Stimulated activated CD8-positive, alpha-beta memory T cell treated with anti-CD3 and anti-CD28 coated beads, Interleukin-2, amount 100 ng/mL, for 1 hour (primary cell): ENCODE data around the gene ACSBG1.

Experiments
- DNase-seq, 2 donors: peaks; one replicate each; pipeline ENCODE4 v3.0.0-alpha.2; 2020; ENCODE audit warnings: low read depth in 2 of 2

The ACSBG1 gene

GRCh38 chr15:78220713-78221112 lies 13.7 kb downstream of the ACSBG1 start:
- DNase-seq = no peak

DNA sequence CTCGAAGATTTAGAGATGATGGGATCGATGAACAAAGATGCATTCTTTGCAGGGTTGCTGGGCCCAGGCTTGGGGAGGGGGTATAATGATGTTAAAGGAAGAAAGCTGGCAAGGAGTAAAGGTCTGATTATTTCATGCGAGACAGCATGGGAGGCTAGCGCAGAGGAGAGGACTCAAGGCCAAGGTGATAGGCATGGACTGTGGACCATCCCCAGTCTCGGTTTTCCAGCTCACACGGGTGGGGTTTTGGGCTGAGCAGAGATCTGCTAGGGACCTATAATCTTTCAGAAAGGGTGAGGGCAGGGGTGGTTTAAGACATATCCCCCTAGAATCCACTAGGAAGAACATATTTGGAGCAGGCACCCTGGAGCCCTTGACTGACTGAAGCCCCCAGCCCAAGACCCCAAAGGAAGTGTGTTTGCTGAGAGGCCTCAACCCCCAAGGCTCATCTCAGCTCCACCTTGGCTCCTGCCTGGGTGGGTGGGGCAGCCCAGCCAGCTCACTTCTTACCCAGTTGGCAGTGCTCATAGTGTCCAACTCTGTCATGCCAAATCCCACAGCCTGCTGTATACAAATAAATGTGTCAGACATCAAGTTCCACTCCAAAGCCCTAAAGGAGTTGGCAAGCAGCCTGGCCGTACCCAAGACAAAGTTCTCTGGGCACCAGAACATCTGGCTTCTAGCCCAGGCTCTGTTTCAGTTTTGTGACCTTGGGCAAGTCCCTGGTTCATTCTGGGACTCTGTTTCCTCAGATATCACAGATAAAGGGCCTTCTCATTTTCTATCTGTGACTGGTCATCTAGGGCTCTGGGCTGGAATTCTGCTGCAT lies 17.9 kb downstream of the ACSBG1 start:
- DNase-seq = no peak

DNA sequence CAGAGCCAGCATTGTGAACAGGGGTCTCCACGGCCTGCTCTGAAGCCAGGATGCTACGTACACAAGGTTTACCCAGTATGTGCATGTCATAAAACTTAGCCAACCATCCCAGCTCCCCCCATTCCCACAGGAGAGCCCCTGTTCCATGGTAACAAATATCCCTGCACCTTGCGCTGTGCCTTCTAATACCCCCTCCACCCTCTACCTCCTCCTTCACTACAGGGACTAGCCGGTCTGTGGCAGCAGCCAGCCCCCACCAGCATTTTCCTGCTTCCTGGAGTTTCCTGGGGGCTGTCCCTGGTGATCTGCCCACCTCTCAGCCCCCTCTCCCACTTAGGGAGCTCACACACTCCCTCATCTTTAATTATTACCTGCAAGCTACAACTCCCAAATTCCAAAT lies 20.4 kb downstream of the ACSBG1 start:
- no peak for DNase-seq

- DNase-seq = no peak
These were observed 21.0 kb downstream of the ACSBG1 start for GRCh38 chr15:78213425-78213750.

DNA sequence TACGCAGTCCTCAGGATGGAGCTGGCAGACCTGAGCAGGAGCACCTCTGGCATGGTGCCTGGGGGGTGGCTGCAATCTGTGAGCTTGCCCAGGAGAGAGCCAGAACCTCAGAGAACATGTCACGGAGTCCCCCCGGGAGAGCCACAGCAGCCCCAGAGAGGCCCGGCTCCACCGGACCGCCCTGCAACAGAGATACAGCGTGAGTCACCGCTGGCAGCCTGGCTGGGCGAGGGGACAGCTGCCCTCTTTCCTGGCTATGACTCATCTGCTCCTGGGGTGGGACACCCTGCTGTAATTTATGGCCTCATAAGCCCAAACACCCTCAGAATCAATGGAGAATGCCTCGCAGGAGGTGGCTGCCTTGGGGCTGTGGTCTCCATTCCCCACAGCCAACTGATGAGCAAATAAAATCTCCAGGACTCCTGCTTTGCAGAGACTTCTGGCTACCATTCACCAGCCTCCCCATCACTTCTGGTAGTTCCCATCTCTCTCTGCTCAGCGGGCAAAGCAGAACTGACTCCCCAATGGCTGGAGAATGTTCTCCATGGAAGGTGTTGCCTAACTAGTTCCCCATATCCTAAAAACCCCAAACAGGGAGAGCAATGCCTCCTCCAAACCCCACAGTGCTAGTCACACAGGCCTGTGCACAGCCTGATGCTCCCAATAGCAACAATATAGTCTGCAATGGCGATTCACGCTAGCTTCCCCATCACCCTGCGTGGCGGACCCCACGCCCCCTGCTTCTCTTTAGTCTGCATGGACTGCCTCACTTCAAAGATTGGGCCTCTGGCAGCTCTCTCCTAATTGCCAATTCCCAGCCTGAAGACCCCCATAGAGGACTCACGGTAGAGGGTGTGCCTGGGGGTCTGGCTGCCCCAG lies 21.6 kb downstream of the ACSBG1 start:
- DNase-seq = no peak

DNA sequence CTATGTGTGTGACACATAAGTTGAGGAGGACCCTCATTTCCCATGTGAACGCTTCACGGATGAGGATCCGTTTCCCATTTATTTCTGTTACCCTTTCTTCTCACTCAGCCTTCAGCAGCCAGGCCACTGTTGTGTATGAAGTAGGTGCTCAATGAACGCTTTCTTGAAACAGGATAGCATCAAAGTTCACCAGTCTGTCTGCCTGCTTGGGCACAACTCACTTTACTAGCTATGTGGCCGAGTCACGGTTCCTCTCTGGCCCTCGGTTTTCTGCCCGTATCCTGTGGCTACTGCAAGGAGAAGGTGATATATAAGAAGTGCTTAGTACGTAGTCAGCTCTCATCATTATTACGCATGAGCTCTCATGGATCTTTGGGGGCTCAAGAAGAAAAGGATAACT lies 22.4 kb downstream of the ACSBG1 start:
- DNase-seq = no peak

DNA sequence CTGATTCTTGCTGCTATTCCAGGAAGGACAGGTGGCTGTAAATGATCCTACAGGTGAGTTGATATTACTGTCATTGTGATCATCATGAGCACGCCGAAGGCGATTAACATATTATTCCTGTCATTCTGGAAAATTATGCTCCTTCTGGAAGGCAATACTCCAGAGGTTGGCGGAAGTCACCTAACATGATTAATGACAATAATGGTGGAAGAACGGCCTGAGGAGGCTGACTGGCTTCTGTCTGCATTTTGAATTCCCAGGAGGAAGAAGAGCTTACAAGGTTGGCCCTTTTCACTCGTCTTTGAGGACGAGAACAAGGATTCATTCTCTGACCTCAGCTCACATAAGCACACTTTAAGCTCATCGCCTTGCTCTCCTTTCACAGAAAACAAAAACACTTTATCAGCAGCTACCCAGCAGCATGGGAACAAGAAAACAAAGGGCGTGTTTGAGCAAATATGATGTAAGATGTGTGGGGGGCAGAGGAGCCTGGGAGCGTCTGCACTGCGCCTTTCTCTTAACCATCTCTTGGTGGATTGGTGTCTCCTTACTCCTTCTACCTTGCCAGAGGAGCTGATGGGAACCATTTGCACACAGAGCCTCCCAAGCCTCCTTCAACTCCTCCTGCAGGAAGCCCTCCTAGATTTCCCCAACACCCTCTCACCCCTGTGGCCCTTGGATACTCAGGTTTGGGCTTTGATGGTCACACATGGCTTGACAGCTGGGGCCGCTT lies 23.0 kb downstream of the ACSBG1 start:
- no peak for DNase-seq

- no peak for DNase-seq
These were observed 24.0 kb downstream of the ACSBG1 start for GRCh38 chr15:78210349-78210717.

DNA sequence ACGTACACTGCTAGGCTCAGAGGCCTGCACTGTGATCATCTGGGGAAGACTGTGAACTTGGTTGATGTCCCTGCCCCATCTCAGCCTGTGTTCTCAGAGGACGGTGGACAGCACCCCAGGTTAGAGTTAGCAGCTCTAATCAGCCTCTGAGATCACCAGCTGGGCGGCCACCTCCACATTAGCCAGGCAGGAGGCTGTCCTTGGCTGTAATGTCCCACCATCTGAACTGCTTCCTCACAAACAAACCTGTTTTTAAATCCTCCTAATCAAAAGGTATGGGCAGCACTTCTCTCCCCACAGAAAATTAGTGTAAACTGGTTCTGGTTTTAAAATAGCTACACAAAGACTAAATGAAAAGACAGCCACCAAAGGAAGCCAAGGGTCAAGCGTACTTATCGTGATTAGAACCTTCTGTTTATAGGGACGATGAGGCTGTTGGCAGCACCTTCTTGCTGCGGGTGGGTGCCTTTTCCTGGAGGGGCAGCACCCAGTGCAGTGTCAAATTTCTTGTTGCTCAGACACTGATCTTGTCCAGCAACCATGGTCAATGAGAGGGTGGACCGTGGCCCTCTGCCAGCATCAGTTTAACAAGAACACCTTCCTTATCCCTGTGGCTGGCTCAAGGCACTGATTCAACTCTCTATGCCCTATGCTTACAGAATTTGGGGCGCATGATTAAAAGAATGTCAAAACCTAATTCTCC lies 24.6 kb downstream of the ACSBG1 start:
- no peak for DNase-seq

- no peak for DNase-seq
These were observed 25.3 kb downstream of the ACSBG1 start for GRCh38 chr15:78208887-78209645.

- DNase-seq = no peak
These were observed 26.0 kb downstream of the ACSBG1 start for GRCh38 chr15:78208341-78208844.

- DNase-seq = no peak
These were observed 26.6 kb downstream of the ACSBG1 start for GRCh38 chr15:78207641-78208340.

DNA sequence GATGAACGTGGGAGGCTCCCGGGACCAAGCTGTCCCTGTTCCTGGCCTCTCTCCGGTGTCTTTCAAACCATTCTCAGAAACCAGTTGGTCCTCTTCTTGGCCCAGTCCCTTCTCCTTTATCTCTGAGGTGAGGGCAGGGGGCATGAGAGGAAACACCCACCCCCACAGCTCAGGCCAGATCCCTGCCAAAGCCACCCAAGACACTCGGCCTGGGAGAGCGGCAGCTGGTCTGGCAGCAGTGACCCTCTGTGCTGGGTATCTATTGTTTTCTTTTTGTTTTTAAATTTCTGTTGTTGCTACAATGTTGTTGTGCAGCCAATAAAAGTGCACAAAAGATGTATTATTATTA lies 27.3 kb downstream of the ACSBG1 start:
- DNase-seq = no peak

DNA sequence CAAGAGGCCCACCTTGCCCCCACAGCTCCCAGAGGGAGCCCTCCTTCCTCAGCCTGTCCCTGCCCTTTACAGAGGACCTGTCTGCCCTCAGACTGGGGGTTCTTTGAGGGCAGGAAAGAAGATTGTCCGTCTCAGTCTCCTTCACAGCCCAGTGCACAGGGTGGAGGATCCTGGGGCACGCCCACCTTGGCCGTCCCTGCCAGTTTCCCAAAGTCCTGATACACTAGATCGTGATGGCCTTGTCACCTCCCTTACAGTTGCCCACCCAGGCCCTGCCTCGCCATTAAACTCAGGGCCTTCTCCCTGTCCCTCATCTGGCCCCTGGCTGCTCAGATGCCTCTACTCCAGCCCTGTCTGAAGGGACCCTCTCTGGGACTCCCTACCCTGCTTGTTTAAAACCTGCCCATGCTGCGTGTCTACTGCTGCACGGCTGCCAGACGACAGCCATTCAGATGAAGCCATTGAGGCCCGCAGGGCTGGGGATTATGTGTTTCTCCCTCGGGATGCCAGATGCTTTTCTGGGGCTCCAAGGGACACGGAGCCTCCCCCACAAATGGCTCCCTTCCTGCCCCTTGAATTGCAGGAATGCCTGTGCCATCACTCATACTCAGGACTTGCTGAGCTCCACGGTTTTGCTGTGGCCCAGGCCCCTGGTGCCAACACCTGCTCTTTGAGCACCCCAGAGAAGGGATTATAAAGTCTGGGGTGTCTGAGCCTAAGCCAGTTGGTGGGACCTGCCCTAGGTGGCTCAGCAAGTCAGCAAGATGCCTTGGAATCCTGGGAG lies 27.8 kb downstream of the ACSBG1 start:
- DNase-seq = no peak

GRCh38 chr15:78205856-78206255 lies 28.5 kb downstream of the ACSBG1 start:
- no peak for DNase-seq

DNA sequence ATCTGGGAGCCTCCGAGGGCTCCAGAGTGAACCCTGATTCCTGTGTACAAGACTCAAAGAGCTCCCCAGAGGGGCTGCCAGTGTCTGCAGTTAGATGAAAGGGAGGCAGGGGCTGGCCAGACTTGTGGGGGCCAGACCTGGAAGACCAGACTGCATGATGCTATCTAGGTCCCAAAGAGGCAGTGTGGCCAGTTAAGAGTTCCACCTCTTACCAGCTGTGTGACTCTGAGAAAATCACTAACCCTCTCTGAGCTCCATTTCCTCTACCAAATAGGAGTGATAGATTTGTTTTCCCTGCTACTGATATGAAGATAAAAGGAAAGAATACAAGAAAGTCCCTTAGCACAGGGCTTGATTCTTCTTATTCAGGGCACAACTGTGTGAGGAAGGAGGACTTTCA lies 29.0 kb downstream of the ACSBG1 start:
- no peak for DNase-seq

DNA sequence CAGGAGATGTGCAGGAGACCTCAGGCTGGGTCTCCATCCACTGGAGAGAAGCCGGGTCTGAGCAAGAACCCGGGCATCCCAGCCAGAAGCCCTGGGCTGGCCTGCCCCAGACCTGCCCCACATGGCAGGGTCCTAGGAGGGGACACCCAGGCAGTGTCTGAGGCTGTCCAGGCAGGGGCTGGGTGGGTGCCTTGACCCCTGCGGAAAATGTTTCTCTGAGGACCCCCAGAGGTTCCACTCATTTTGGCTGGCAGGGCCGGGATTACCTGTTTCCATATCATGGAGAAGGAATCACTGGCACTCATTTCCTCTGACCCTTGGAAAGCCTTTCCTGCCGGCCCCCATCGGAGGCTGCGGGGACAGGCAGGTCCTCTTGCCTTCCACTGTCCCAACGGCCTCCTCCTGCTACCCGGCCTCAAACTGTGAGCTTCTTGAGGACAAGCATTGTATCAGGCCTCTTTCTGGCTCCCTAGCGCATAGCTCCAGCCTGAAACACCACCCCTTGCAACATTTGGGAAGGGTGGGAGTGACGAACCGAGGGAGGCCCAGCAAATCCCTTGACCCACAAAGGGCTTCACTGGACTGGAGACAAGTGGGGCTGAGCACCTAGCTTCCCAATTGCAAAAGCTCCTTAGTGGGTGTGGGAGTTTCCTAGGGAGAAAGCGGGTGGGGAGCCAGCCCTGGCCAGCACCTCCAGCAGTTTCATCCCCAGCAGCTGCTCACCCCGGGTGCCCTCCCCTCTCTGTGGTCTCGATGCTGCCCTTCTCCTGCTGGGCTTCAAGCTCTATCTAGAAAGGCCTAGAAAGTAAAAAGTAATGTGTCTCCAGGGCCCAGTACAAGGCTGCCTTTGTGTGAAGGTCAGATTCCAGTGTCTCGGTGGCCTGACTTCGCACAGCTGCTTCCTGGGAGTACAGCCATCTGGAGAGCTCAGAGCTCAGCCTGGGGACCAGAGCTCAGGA lies 29.7 kb downstream of the ACSBG1 start:
- DNase-seq = no peak
